ENCODE data around the gene PLXDC2.
"Not testable (repeated sequence)": the region's sequence is repeated elsewhere in the genome, so short reads cannot be mapped to it uniquely, and the experiment has no call there.

Gene PLXDC2

DNA sequence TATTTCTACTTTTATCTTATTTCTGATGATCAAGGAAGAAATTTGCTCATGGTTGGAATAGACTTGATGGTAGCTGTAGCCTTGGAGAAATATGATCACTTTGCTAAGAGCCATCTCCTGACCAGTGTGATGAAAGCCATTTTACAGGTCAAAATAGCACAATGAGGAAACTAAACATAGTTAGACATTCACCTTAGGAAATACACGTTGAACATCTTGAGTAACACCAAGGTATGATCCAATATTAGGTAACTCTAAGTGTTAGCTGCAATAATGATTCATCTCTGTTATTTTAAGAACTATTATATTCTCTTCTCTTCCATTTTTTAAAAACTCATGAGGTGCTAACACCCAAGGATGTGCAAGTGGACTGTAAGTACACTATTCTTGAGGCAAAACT is 328.0 kb downstream of the PLXDC2 start:
- DNase-seq = no peak

DNA sequence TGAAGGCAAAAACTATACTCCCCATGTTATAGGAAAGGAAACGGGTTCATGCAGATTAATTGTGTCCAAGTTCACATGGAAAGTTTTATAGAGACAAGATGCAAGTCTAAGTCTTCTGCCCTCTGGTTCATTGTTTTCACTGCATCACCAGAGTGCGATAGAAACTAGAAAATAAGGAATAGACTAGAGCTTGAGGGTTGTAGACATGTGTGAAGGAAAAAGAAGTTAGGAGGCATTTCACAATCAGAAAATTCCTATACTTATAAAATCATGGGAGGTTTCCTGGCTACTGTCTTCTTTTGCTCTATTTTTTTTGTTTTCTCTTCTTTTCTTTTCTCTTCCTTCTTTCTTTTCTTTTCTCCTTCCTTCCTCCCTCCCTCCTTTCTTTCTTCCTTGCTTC is 329.8 kb downstream of the PLXDC2 start:
- DNase-seq = no peak

- DNase-seq = no peak
Measured at GRCh38 chr10:20147684-20148083, 331.5 kb downstream of the PLXDC2 start.

DNA sequence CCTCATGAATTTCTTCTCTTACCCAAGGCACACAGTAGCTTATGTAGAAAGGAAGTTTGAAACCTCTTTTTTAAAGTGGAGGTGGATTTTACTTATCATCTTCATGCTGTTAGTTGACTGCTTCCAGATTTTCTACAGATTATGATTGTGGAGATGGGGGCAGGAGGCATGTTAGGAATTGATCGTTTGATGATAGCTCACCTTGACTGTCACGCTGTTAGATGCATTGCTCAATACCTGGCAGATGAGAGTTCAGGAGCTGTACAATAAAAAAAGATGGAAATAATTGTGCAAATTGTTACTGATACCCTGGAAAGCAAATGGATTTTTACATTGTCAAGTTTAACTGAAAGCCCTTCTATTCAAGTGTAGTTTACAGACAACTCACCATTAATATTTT is 340.3 kb downstream of the PLXDC2 start:
- no peak for DNase-seq

GRCh38 chr10:20157314-20157713 is 341.1 kb downstream of the PLXDC2 start:
- no peak for DNase-seq

DNA sequence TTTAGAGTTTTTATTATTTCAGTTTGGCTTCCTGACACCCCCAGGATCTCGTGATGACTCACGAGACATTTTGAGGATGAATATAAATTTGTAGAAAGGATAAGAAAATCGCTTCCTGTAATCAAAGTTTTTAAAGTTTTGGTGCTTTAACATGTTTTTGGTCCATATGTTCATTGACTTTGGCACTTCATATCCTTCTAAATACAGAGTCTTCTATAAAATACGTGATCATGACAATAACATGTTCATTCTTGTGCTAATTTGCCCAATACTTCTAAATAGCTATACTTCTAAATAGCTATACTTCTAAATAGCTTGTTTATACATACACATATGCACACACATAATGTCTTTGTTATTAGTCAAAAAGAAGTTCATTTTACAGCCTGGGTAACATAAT is 341.9 kb downstream of the PLXDC2 start:
- DNase-seq = no peak

- DNase-seq = no peak
Measured at GRCh38 chr10:20162123-20162522, 345.9 kb downstream of the PLXDC2 start.

DNA sequence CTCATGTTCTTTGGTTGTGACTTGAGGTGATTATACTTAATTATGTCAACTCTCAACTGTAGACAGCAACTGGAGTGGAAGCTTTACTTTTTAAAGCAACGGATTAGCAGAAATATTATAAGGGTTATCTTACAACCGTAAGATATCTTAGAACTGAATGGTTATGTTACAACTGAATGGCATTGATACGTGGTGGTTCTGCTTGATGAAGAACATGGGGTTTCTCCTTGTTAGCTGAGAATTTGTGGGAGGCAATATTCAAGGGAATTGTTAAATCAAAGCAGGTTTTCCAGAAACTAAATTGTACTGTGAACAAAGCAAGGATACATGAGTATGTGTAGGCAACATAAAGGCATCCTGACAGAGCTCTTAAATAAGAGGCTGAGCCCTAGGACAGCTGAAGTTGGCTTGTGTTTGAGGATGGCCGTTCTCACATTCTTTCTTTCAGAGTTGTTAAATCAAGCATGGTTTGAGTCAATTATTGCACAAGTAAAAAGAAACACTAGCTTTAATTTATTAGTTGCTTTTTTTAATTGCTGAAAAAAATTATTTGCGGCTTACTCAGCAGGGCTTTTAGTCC is 350.0 kb downstream of the PLXDC2 start:
- DNase-seq = no peak

GRCh38 chr10:20170661-20171060 is 354.4 kb downstream of the PLXDC2 start:
- DNase-seq = no peak

- DNase-seq = no peak
Measured at GRCh38 chr10:20173046-20173445, 356.8 kb downstream of the PLXDC2 start.

- DNase-seq = no peak
Measured at GRCh38 chr10:20175719-20176118, 359.5 kb downstream of the PLXDC2 start.

GRCh38 chr10:20180766-20181165 is 364.5 kb downstream of the PLXDC2 start:
- no peak for DNase-seq

GRCh38 chr10:20181434-20181833 is 365.2 kb downstream of the PLXDC2 start:
- no peak for DNase-seq

DNA sequence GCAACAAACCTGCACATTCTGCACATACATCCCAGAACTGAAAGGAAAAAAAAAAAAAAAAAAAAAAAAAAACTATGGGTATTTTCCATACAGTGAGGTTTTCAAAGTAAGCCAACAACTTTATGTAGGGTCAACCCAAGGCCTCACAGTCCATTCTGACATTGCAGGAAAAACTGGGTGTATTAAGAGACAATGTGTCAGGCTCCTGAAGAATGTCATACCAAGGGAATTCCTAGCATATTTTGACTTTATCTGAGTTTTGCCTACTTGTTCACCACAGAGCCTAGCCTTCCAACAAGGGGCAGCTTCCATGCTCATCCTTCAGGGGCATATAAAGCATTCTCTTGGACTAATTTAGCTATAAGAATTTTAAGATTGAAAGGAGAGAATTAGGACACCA is 368.9 kb downstream of the PLXDC2 start:
- no peak for DNase-seq

DNA sequence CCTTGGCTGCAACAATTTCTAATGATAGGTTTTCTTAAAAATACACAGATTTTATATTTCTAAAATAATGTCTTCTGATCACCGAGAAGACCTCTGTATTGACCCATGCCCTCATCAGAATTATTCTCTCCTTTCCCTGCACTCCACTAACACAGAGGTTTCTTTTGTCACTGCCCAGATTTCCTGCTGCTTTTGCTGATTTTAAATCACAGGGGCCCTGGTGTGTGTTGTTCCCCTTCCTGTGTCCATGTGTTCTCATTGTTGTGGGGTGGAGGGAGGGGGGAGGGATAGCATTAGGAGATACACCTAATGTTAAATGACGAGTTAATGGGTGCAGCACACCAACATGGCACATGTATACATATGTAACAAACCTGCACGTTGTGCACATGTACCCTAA is 375.2 kb downstream of the PLXDC2 start:
- not testable (repeated sequence) for DNase-seq

DNA sequence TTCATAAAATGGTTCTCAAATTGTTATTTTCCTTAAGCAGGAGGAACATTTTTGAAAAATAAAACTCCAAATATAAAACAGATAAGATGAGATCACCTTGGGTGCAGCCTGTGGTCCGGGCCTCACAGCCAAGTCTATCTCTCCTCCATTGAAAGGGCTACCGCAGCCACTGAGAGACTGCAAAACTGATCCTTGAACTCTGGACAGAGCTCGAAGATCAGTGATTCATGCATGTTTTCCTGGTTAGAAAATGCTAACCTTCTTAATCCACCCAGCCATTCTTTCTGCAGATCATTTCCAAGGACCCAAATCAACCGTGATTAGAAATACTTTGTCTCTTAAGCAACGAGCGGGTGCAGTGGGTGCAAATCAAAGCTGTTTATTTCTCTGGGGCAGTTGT is 378.8 kb downstream of the PLXDC2 start:
- no peak for DNase-seq

GRCh38 chr10:20200758-20201157 is 384.5 kb downstream of the PLXDC2 start:
- DNase-seq = no peak

GRCh38 chr10:20202337-20202736 is 386.1 kb downstream of the PLXDC2 start:
- DNase-seq = no peak

DNA sequence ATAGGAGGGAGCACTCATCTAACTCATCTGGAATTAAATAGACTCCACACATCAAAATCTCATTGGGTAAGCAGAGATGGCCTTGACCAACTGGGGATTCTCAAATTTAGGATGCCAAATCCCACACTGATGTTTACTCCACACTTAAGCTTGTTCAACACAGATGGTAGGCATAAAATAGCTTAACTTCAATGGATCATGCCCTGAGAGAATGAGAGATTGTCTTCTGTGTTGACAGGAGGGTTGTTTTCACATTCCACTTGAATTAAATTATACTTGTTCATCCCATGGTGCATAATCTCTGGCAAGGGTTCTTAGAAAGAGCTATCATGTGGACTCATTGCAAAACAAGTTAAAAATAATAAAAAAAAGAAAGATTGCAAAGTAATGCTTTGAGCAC is 391.4 kb downstream of the PLXDC2 start:
- no peak for DNase-seq

DNA sequence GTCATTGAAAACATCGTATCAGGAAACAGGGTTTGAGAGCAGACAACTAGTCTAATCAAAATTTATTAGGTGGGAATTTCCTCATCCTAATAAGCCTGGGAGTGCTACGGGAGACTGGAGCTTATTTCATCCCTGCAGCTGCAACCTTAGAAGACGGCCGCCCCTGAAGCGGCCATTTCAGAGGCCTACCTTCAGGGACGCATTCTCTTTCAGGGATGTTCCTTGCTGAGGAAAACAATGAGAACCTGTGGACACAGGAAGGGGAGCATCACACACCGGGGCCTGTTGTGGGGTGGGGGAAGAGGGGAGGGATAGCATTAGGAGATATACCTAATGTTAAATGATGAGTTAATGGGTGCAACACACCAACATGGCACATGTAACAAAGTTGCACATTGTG is 392.9 kb downstream of the PLXDC2 start:
- not testable (repeated sequence) for DNase-seq

DNA sequence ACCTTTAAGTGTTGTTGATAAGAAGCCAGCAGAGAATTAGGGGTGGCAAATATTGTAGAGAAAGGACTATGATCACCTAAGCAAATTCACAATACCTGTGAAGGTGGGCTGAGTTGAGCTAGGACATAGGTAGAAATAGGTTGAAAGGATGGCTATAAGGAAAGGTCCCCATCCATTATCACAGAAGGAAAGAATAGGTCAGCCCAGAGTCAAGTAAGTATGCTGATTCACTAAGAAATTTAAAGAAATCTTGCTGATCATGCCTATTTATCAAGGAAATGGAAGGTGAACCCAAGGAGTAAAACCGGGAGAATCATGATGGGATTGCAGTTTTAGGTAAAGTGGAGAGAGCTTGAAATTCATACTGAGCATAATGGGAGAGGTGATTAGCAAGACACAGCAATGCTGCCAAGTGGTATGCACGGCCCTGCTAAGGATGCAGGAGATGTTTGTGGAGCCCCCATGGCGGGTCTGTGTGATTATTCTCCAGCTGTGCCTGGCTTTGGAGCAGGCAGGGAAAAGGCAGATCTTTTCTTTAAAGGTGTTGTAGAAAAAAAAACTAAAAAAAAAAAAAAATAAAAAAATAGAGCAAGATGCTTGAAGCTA is 399.4 kb downstream of the PLXDC2 start:
- DNase-seq = no peak

DNA sequence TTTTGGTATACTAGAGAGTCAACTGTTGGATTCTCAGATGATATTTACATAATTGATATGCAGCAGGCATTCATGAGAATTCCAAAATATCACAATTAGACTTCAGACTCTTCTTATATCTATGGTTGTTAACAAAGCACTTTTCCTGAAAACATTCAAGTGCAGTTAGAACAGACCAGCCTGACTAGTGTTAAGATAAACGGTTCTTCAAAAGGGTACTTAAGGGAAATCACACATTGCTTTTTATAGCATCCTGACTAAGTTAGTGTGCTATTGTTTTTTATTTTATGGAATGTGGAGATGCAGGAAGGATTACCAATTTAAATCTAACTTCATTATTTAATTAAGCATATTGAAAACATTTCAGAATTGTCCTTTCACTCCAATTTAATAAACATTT is 405.1 kb downstream of the PLXDC2 start:
- no peak for DNase-seq

DNA sequence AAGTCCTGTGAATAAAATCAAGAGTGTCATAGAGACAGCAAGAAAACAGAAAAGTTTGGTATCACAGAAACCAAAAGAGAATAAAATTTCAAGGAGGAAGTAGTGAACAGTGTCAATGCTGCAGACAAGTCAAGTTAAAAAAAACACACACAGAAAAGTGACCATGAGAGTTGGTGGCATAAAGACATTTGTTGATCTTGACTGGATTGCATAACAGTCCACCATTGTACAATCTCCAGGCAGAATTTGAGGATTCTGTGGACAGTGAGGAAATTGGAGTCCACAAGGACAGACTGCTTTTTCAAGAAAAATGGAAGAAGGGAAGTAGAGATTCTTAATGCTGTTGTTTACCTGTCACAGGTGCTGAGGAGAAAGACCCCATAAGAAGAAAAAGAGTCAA is 412.5 kb downstream of the PLXDC2 start:
- DNase-seq = no peak

DNA sequence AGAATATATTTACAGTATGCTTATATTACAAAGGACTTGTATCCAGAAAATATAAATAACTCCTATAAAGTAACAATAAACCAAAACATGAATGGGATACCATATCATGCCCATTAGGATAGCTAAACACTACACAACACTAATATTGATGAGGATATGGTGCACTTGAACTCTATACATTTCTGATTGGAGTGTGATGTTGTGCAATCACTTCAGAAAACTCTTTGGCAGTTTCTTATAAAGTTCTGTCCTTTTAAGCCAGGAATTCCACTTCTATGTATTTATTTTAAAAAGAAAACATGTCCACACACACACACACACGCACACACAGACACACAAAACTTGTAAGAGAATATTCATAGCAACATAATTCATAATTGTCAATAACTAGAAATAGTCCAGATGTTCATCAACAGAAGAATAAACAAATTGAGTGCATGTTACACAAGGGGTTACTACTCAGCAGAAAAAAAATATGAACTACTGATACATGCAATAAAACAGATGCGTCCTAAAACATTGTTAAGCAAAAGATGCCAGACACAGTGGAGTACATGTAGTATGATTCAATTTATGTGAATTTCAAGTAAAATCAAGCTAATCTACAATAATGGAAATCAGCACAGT is 416.0 kb downstream of the PLXDC2 start:
- no peak for DNase-seq

GRCh38 chr10:20233423-20233822 is 417.2 kb downstream of the PLXDC2 start:
- DNase-seq = no peak
